ENCODE results near the gene UBE2U. TPM values are rescaled to one million over a fixed set of nuclear protein-coding genes. Genes with fewer than 3 reads are reported as not detected.
A peak's percentile ranks its signal among the peaks of the same experiment; 100 is the strongest.

Gene UBE2U
- total and polyA plus RNA-seq, 2 of the 8 experiments (the other 6 are each of a cell fraction or from before 2014, with no cell fraction given): not detected

DNA sequence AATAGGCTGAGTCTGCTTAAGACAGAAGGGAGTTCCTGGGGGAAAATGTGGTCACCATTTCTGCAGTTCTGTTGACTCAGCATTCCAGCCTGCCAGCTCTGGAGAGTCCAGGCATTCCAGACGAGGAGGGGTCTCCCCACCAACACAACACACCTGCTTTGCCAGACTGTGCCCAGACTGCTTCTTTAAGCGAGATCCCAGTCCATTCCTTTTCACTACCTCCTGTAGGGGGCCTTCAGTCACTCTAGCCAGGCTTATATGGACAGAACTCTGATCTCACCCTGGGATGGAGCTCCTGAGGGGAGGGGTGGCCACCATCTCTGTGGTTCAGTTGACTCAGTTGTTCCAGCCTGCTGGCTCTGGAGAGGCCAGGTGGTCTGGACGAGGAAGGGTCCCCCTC lies 48.5 kb downstream of the UBE2U start:
- CTCF ChIA-PET (ENCODE audit: partially characterized antibody): interaction anchor here (0.5 to 1.6 kb wide), 12 partner anchors 10 to 628 kb away, joined by 3 to 7 read pairs (median 3); no protein-coding TSS in a partner anchor
- H3K9ac ChIP-seq (replicated peaks in 1 of 4; ENCODE audit: extremely low read depth in 1 of 4, low read depth in 3 of 4, low read length in 3 of 4): no peak overlapping the region
- no peaks in the 10 kb centered on the region for H3K79me1 ChIP-seq (ENCODE audit: low read depth, low read length)
- H3K27ac ChIP-seq (ENCODE audit: low read depth, low read length): no peak overlapping the region
- H2AFZ ChIP-seq (ENCODE audit: low read length): no peak overlapping the region
- H3K4ac ChIP-seq (replicated peaks; ENCODE audit: insufficient read length, low read depth, low read length): no peak overlapping the region
- no peak overlapping the region for H3K56ac ChIP-seq (replicated peaks; ENCODE audit: insufficient read length, low read depth, low read length)
- no peaks in the 10 kb centered on the region; a peak in 1 of 7 replicates for H3K4me1 ChIP-seq (replicated peaks in 1 of 4; ENCODE audit: control insufficient read depth in 3 of 4, insufficient read depth in 4 of 4, low read length in 3 of 4)
- H3K23me2 ChIP-seq (ENCODE audit: low read depth, low read length): no peaks in the 10 kb centered on the region
- H2BK15ac ChIP-seq (ENCODE audit: low read length): no peak overlapping the region
- H3K18ac ChIP-seq (ENCODE audit: extremely low read depth, low read length): no peak overlapping the region
- no peak overlapping the region for H2BK5ac ChIP-seq (ENCODE audit: low read depth, low read length)
- no peak overlapping the region for H3K4me3 ChIP-seq (ENCODE audit: extremely low read depth in 1 of 4, insufficient read depth in 2 of 4, low read depth in 3 of 4, low read length in 4 of 4)
- H4K91ac ChIP-seq (replicated peaks; ENCODE audit: insufficient read length, low read length): no peak overlapping the region
- WGBS, 2 experiments (ENCODE audit: extremely low coverage in 1 of 2, insufficient coverage in 1 of 2, insufficient read length in 1 of 2, insufficient replicate concordance in 2 of 2, low coverage in 1 of 2, low lambda C conversion rate in 2 of 2, missing lambda C conversion rate in 1 of 2): 79% methylated on average over 3 of the region's 3 CpGs; no CpG with 5 or more reads in 1 of the 2 experiments
- H2BK12ac ChIP-seq (ENCODE audit: low read depth, low read length): no peak overlapping the region
- no peak overlapping the region for H3K23ac ChIP-seq (ENCODE audit: insufficient read length)
- TF ChIP-seq SP4 (IDR thresholded peaks at IDR 0.05; ENCODE audit: low read length) (no peak), RAD21 (IDR thresholded peaks at IDR 0.05 in 1 of 2, conservative IDR thresholded peaks at IDR 0.05 in 1 of 2; ENCODE audit: low read depth in 2 of 2, low read length in 2 of 2) (peak; percentile 15 to 50; a peak in 3 of 4 replicates), CTCF (IDR thresholded peaks at IDR 0.05; ENCODE audit: control extremely low read depth in 1 of 3, insufficient read depth in 1 of 3, low read depth in 1 of 3, low read length in 3 of 3) (peak in 2 of 3 experiments; percentile 31 to 38; a peak in 3 of 4 replicates), BACH1 (IDR thresholded peaks at IDR 0.05; ENCODE audit: low read length) (0 out of 2 replicates have a peak, but pooled peaks have one; percentile 38), MAFK (IDR thresholded peaks at IDR 0.05; ENCODE audit: low read depth, low read length) (peak; percentile 84), E2F6 (IDR thresholded peaks at IDR 0.05) (no peak)
- no peak overlapping the region for H4K8ac ChIP-seq (ENCODE audit: extremely low read depth, insufficient read depth, low read length)
- H4K20me1 ChIP-seq (replicated peaks in 1 of 2; ENCODE audit: control insufficient read depth in 1 of 2, insufficient read depth in 2 of 2, low read length in 2 of 2): no peaks in the 10 kb centered on the region
- no peaks in the 10 kb centered on the region for H3K9me3 ChIP-seq (ENCODE audit: insufficient read depth in 2 of 2, low read depth in 1 of 2, low read length in 1 of 2)
- no peak overlapping the region for H2BK120ac ChIP-seq (replicated peaks; ENCODE audit: low read depth, low read length)
- POLR2A ChIA-PET (ENCODE audit: partially characterized antibody): no interaction called here
- no peak overlapping the region for H3K14ac ChIP-seq (ENCODE audit: insufficient read length)
- FAIRE-seq: no peak
- H2BK20ac ChIP-seq (ENCODE audit: low read length): no peak overlapping the region
- no peak overlapping the region for H2AK5ac ChIP-seq (ENCODE audit: low read depth, low read length)
- no peak overlapping the region for H3K4me2 ChIP-seq (ENCODE audit: insufficient read depth in 1 of 2, low read depth in 2 of 2, low read length in 2 of 2)
- no peak overlapping the region for H4K5ac ChIP-seq (ENCODE audit: insufficient read length, low read depth, low read length)
- no peaks in the 10 kb centered on the region for H3K36me3 ChIP-seq (ENCODE audit: control insufficient read depth in 2 of 4, insufficient read depth in 4 of 4, low read length in 3 of 4)
- H3K79me2 ChIP-seq (ENCODE audit: control insufficient read depth in 1 of 2, insufficient read depth in 2 of 2, low read length in 2 of 2): no peaks in the 10 kb centered on the region
- no peak for DNase-seq (ENCODE audit: low read depth in 1 of 2, low spot score in 2 of 2)
- no peaks in the 10 kb centered on the region for H3K27me3 ChIP-seq (replicated peaks in 1 of 4; ENCODE audit: control insufficient read depth in 3 of 4, extremely low read depth in 1 of 4, insufficient read depth in 3 of 4, low read length in 3 of 4)
